Measurements from ENCODE around the gene PERM1.
"Not testable (repeated sequence)": the region's sequence is repeated elsewhere in the genome, so short reads cannot be mapped to it uniquely, and the experiment has no call there.

Gene PERM1, protein sequence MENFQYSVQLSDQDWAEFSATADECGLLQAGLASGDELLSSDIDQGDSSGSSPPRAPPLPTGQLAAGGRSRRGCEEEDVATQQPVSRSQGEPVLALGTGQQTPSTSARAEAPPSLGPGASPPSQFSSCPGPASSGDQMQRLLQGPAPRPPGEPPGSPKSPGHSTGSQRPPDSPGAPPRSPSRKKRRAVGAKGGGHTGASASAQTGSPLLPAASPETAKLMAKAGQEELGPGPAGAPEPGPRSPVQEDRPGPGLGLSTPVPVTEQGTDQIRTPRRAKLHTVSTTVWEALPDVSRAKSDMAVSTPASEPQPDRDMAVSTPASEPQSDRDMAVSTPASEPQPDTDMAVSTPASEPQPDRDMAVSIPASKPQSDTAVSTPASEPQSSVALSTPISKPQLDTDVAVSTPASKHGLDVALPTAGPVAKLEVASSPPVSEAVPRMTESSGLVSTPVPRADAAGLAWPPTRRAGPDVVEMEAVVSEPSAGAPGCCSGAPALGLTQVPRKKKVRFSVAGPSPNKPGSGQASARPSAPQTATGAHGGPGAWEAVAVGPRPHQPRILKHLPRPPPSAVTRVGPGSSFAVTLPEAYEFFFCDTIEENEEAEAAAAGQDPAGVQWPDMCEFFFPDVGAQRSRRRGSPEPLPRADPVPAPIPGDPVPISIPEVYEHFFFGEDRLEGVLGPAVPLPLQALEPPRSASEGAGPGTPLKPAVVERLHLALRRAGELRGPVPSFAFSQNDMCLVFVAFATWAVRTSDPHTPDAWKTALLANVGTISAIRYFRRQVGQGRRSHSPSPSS

DNA sequence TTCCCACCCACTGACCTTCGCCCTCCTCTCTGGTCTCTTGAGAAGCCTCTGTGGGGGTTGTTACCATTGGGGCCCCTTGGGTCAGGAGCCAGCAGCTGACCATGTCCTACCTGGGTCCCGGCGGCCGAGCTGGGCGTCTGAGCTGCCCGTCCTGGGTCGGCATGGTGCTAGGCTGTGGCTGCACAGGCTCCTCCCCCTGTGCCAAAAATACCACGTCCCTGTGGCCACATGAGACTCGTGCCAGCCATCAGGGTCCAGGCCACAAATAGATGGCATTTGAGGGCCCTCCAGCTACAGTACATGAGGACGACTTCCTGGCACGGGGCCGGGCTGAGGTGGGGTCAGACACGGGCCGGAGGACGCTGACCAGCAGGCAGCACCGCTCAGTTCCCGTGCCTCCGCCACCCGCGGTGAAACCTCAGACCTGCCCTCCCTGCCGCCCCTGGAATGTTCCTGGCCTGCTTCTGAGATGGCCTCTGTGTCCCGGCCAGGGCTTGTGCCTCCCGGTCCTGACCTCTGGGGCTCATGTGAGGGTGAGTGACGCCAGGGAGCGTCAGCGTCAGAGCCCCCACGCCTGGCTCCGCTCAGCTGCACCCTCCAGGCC is at the start of gene PERM1:
TSS of gene PERM1 (minus strand) at position 139 of the 604 bp plus-strand sequence. CDS start 1,064 bp downstream, outside the sequence.
- no peak for DNase-seq (ENCODE audit: low read depth, low spot score)

DNA sequence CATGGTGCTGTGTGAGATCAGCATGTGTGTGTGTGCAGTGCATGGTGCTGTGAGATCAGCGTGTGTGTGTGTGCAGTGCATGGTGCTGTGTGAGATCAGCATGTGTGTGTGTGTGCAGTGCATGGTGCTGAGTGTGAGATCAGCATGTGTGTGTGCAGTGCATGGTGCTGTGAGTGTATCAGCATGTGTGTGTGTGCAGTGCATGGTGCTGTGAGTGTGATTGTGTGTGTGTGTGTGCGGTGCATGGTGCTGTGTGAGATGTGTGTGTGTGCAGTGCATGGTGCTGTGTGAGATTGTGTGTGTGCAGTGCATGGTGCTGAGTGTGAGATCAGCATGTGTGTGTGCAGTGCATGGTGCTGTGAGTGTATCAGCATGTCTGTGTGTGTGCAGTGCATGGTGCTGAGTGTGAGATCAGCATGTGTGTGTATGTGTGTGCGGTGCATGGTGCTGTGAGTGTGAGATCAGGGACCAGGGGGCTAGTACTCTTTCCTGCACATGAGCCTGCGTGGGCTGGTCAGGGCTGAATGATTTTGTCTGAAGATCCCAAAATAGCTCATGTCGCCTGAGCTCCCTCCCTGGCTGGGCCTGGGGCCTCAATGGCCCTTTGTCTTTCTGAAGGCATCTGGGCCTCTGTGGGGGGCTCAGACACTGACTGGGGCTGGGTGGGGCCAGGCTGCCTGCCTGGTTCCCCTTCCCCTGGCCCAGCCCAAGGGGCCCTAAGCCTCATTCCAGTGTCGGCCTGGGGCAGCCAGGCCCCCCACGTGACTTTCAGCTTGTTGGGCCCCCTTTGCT is 49.2 kb upstream of the PERM1 start:
- DNase-seq (ENCODE audit: low read depth, low spot score) = not testable (repeated sequence)

DNA sequence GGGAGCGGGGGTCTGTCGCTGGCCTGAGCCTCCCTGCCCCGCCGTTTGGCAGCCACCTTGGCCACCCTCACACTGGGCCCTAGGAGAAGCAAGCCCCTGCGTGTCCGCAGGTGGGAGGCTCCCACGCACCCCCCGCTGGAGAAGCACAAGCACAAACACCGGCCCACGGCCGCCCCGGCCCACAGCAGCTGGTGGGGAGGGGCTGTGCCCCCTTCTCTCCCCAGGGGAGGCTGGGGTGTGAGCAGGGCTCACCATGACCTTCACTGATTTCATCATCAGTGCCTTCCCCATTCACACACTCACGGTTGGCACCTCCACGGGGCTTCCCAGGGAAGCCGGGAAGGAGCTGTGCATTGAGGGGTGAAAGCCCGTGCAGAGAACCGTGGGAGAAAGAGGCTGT is 45.9 kb upstream of the PERM1 start:
- DNase-seq (ENCODE audit: low read depth, low spot score) = no peak

DNA sequence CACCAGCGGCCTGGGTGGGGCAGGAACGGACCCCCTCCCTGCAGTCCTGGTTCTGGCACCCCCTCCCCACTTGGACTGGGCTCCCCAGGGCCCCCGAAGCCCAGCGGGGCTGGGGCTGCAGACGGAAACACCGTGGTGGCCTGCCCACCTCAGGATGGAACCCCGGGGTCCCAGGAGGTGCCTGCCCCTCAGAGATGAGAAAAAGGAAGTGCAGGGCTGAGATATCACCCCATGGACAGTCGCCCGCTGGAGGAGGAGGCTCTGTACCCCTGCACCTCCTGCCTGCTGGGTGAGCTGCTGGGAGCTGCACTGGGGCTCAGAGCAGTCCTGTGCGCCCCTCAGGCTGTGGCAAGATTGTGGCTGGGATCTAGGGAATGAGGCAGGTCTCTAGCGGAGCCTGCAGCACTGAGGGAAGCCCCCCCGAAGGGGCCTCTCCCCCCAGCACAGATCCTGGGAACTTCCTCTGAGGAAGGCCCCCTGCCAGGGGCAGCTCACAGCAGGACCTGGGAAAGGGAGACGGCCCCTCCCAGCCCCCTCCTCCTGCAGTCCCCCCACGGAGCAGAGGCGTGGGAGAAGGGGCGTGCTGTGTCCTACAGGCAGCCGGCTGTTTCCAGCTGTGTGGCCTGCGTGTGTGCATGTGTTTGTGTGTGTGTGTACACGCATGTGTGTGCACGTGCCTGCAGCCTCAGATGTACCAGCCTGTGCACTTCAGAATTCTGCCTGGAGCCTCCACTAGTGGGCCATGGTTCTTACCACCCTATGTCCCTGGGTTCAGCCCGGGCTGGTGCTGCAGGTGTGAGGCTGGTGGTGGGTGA is 44.9 kb upstream of the PERM1 start:
- peak; percentile 60 for DNase-seq (ENCODE audit: low read depth, low spot score)

DNA sequence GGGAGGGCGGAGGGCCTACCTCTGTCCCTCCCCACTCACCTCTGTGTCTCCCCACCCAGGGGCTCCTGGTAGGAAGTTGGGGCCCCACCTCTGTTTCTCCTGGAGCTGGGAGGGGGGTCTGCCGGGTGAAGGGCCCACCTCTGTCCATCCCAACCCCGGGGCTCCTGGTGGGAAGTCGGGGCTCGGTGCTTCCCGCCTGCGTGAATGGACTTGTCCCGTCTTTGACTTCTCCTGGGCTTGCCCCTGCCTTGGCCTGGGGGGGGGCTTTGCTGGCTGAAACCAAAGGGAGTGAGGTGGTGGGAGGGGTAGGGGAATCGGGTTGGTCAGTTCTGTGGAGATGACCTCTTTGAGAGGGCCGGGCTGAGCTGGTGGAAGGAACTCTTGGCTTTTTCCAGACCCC is 43.8 kb upstream of the PERM1 start:
- no peak for DNase-seq (ENCODE audit: low read depth, low spot score)

DNA sequence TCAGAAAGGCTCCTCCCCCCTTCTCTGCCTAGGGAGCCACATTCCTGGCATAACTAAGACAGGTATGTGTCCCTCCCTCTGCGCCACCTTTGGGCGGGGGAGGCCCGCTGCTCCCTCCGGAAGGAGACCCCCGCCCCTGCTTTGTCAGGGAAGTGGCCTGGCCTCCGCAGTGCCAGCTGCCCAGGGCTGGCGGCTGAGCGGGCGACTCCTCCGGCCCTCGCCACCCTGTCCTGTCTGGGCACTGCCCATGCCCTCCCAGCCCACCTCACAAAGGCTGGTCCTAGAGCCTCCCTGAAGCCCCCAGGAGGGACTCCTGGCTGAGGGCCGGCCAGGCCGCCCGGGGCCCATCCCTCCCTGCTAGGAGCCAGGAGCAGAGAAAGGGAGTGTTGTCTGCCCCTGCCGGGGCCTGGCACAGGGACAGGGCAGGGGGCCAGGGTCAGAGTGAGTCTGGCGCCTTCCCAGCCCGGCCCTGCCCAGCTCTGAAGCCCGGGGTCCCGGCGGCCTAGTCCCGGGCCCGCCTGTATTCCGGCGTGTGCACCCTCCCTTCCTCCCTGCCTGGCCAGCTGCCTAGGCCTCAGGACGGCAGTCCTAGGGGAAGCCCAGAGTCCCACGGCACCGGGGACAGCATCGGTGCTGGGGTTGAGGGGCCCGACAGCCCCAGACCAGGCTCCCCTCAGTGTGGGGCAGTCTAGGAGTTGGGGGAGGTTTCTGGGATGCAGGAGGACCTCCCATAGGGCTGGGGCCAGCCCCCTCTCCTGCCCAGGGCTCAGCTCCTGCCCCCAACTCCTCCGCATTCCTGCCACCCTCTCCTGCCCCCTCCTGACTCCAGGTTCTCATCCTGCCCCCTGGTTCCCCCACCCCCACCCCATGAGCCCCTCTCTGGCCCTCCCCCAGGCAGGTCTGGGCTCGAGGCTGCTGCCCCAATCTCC is 43.1 kb upstream of the PERM1 start:
- DNase-seq (ENCODE audit: low read depth, low spot score) = no peak

DNA sequence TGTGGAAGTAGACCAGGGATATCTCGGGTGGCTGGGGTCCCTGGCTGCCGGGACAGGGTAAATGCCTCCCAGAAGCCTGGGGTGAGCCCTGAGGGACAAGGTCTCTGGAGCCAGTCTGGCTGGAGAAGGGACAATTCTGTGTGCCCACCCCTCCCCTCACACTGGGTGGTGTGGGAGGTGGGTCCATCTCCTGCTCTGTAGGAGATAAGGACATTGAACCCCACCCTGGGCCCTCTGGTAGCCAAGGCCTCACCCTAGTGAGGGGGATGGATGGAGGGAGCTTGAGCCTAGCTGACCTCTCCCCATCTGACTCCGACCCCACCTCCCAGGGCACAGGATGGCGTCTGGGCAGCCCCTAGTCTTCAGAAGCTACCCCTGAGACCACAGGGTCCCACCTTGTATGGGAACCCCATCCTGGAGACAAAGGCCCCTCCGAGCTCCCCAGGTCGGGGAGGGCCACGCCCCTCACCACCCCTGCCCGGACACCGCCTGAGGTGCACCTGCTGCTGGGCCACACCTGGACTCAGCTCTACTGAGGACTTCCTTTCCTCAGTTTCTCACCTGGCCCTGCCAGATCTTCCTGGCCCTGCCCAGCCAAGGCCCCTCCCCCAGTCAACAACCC is 42.4 kb upstream of the PERM1 start:
- DNase-seq (ENCODE audit: low read depth, low spot score) = no peak

DNA sequence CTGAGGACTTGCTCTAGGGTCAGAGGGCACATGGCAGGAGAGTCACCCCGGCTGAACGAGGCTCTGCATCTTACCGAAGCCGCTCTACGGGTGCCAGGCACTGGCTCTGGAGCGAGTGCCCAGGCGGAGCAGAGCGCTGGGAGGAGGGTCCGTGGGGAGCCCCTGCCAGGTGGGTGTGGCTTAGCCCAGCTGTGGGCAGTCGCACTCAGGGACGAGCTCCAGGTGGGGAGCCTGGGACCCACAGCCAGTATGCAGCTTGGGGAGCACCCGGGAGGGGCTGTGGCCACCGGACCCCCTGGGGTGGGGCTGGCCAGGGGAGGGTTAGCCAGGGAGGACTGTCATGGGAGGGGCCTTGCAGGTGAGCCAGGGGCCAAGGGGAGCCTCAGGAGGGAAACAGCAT is 41.8 kb upstream of the PERM1 start:
- DNase-seq (ENCODE audit: low read depth, low spot score) = no peak

DNA sequence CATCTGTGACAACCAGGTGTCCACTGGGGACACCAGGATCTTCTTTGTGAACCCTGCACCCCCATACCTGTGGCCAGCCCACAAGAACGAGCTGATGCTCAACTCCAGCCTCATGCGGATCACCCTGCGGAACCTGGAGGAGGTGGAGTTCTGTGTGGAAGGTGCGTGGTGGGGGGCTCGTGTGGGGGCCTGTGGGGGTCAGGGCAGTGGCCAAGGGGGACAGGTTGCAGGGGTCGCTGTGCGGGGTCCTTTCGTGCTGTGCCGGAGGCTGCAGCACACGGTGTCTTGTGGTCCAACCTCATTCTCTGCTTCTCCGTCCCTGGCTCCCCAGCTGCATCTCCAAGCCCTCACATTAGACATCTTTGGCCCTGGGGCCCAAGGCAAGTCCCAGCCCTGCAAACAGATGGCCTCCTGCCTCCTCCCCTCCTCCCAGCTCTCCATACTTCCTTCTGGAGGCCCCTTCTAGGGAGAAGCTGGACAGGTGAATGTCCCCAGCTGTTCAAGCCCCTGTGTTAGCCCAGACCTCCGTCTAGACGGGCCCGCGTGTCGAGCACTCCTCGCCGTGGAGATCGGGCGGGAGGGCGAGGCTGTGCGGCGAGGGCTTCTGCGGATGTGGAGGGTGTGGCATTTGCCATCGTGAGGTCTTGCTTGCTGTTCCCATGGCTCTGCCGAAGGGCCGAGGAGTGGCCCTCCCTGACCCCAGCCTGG is 40.6 kb upstream of the PERM1 start:
- DNase-seq (ENCODE audit: low read depth, low spot score) = no peak

DNA sequence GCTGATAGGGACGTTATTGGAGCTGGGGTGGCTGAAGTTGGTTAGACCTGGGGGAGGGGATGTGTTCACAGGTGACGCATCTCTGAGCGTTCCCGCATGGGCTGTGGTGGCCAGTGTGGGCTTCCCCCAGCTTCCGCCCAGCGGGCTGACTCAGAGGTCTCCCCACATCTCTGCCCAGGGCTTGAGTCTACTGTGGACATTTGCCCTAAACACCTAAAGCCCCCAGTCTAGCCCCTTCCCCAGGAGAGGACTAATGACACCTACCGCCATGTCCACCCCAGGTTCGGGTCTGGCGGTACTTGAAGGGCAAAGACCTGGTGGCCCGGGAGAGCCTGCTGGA is 40.0 kb upstream of the PERM1 start:
- no peak for DNase-seq (ENCODE audit: low read depth, low spot score)

DNA sequence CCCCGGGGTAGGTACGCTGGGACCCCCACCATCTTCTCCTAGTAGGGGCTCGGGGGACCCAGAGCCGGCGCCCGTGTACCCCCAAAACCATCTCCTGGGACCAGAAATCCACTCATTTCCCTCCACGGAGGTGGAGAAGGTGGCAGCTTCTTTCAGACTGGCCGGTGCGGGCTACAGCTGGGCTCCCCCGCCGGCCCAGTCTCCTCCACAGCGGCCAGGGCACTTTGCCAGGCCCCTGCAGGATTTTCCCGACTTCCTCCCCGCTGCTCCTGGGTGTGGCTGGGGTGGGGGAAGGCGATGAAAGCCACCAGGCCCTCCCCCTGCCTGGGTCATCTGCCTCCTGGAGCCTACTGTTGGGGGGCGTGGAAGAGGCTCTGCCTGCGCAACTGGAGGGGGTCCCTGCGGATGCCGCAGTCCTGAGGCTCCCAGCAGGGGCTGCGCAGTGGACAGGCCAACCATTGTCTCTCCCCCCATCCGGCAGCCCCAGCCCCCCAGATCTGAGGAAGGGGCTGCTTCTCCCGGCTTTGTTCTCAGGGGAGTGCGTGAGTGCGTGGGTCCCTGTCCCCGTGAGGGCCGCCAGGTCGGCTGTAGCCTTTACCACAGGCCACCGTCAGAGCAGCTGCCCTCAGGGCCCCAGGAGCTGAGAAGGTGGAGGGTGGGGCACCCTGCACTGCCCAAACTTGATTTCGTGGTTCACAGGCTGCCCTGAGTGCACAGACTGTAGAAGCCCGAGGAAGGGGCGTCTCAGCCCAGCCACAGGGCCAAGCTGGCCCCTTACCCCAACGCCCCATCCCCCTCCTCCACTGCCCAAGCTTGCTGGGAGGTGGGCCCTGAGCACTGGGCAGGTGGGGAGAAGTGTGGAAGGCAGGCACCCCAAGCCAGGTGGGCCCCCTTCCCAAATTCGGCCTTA is 39.4 kb upstream of the PERM1 start:
- no peak for DNase-seq (ENCODE audit: low read depth, low spot score)

DNA sequence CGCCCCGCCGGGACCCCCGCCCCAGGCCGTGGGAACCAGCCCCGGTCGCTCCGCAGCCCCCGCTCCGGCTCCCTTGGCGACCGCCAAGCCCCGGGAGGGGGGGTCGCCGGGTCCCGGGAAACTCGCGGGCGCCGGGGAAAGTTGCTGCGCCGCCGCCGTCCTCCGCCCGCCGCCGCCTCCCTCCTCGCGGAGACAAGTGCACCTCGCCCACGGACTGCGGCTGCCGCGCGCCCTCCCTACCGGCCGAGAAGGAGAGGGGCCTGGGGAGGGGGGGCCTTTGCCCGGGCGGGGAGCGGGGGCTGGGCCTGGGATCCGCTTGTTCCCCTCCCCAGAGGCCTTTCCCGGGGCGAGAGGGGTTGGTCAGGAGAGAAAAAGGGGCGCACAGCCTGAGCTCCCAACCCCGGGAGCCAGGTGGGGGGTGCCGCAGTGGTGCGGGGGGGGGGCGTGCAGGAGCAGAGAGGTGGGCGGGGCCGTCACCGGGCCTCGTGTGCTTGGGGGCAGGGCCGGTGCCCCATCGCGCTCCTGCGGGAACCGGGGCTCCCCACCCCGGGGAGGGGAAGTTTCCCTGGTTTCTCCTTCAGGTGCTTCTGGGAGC is 38.6 kb upstream of the PERM1 start:
- DNase-seq (ENCODE audit: low read depth, low spot score) = no peak

DNA sequence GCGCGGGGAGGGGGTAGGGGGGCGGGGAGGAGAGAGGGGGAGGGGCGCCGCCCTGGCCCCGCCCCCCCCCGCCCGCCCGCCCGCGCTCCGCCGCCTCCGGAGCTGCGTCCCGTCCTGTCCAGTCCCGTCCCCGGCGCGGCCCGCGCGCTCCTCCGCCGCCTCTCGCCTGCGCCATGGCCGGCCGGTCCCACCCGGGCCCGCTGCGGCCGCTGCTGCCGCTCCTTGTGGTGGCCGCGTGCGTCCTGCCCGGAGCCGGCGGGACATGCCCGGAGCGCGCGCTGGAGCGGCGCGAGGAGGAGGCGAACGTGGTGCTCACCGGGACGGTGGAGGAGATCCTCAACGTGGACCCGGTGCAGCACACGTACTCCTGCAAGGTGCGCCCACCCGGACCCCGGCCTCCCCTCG is 38.1 kb upstream of the PERM1 start, which contains the start of gene AGRN:
TSS of gene AGRN (plus strand) at position 121 of the 405 bp plus-strand sequence. CDS start at position 174, 53 bp downstream.
- no peak for DNase-seq (ENCODE audit: low read depth, low spot score)

DNA sequence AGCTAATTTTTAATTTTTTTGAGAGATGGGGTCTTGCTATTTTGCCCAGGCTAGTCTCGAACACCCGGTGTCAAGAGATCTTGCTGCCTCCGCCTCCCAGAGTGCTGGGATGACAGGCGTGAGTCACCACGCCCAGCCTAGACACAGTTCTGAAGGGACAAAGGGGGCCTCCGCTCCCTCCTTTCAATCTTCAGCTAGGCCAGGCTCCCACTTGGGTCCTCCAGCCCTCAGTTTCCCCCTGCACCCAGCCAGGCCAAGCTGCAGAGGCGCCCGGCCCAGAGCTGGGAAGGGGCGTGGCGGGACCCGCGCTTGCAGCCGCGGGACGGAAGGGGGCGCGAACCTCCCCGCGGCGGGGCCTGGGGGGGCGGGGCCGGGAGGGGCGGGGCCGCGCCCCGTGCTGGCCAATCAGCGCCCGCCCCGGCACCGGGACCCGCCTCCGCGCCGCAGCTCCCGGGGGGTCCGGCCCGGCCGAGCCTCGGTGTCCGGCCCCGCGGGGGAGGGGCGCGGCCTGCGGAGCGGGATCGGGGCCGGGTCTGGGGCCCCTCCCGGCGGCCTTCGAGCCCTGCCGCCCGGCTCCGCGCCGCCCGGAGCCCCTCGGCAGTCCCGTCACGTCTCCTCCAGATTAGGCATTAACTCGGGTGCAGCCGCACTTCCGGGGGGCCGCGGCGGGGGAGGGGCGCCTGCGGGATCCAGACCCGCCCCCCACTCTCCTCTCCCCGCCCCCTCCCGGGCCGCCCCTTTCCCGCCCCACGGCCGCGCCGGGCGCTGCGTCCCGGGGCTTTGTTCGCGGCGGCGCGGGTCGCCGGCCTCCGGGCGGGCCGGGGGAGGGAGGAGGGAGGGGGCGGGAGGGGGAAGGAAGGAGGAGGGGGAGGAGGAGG is 37.5 kb upstream of the PERM1 start:
- no peak for DNase-seq (ENCODE audit: low read depth, low spot score)

DNA sequence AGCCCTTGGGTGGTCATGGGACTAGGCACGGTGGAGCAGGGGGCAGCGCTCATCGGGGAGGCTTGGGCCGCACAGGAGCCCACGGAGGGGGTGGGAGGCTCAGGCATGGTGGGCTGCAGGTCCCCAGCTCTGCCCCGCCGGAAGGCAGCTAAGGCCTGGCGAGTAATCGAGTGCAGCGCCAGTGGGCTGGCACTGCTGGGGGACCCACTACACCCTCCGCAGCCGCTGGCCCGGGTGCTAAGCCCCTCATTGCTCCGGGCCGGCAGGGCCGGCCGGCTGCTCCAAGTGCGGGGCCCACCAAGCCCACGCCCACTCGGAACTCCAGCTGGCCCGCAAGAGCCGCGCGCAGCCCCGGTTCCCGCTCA is 36.4 kb upstream of the PERM1 start:
- not testable (repeated sequence) for DNase-seq (ENCODE audit: low read depth, low spot score)
